A172 (cell line): ENCODE data around the gene PLS1. TPM values are rescaled to one million over a fixed set of nuclear protein-coding genes. Genes with fewer than 3 reads are reported as not detected.

Experiments
- DNase-seq: peaks from one replicate; pipeline ENCODE4 v3.0.0-alpha.2; 2015; ENCODE audit warnings: low spot score
- total RNA-seq: library from RNA; depleted of rRNA; stranded (reverse); fragments of >200 nt; shearing (Covaris generic); gene quantifications from 2 replicates; pipeline ENCODE4 v1.2.3, GENCODE V29; 2014

The PLS1 gene
- total RNA-seq, 1 experiment from 2014 or later: 6.6 TPM

DNA sequence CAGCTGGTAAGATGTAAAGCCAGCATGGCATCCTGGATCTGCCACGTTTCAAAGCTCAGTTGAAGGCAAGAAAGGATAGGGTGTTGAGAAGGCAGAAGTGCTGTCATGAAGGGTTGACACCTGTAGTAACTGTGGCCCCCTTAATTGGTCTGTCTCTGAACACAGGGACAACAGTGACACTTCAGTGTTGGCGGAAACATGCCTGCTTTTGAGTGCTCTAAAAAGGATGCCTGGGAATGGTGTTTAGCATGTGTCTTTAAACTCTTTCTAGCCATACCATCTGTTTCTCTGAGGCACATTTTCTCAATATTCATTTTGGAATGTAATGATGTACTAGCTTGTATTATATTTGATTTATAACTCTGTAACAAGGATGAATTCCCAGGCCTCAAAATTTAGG, 42.1 kb downstream of the PLS1 start:
- DNase-seq: no peak

DNA sequence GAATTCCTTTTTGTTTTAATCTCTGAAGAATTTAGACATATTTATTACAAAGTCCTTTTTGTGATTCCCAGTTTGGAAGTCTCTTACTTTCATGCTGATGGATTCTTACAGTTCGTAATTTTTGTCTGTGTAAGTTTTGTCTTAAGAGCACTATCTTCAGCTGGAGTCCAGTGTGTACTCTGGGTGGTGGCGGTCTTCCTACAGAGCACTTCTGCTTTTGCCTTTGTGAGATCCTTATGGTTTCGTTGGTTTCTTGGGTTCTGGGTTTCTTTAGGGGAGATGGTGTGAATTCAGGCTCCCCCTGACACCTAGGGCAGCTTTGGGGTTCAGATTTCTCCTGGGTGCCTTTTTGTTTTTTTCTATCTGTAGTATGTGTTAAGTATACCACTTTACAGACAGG, 45.3 kb downstream of the PLS1 start:
- no peak for DNase-seq

DNA sequence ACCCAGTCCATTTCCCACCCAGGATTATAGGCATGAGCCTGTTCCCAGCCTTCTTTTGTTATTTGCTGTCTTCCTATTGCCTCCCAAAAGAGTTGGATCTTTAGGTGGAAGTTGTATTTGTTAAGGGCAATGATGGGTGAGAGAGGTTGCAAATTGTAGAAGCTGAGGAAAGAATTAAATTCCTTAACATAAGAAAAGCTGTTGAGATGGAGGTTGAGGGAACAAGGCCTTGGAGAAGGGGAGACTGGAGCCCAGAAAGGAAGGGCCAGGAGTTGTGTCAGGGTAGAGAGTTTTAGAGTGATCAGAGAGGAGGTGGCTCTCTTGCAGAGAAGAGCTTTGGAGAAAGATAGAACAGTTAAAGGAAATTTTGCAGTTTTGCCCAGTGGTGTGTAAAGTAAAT, 46.8 kb downstream of the PLS1 start:
- DNase-seq: no peak

DNA sequence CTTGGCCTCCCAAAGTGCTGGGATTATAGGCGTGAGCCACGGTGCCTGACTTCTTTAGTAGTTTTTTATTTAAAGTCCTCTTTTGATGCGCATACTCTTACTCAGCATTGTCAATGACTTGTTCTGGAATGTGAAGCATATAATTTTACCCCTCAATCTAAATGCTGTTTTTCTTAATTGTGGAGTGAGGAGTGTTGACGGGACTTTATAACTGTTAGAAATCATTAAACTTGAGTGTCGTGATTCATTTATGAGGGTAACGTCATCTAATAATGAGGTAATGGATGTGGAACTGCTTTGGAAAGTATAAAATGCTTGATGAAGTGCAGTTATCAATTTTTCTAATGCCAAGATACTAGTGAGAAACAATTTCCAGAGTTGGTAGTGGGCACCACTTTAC, 48.3 kb downstream of the PLS1 start:
- DNase-seq: no peak

DNA sequence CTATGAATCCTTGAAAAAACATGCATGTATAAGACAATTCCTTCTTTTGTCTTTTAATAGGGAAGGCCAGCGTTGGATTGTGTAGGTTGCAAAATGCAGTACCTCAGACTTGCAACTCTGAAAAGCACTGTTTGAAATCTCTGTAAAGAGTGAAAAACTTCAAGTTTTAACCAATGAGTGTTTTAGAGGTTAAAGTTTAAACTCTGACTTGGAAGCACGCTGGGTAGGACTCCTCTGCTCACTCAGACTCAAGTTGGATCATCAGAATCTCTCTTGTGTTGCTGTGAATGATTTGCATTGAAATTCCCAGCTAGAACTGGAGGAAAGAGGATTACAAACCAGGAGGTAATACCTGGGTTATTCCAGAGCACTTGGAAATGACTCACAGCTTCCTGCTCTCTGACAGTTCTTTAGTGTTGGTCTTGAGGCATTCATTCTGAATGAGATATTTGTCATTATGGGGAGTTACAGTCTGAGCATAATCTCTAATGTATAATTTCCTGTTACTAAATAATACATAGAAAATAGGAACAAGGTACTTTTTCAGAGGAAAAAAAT, 49.1 kb downstream of the PLS1 start:
- DNase-seq: peak; percentile 90

DNA sequence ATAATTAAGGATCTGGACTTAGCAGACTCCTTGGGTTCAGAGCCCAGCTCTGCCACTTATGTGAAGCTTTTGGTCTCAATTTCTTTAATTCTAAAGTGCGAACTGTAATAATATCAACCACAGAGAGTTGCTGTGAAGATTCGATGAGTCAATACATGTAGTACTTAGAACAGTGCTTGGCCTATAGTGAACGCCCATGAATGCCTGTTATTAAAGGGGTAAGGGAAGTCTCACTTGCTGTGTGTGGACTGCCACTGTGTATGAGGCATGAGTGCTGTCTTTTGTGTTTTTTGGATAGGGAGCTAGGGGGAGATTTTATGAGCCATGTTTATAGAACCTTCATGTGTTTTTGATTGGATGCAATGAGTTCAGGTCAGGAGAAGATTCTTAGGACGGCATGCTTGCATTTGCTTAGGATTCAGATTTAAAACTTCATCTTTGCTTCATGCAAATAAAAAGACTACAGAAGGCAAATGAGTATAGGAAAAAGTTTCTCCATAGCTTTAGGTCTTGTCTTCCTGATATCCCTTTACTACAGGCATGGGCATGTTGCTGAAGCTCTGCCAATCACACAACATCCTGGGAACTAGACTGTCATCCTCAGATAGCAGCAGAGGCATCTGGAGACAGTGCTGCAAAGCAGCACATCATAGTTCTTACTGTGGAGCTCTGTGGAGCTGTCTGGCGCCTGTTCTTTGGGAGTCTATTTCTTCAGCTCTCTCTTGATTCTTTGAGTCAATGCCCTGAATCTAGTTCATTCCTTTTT, 50.0 kb downstream of the PLS1 start:
- DNase-seq: no peak

DNA sequence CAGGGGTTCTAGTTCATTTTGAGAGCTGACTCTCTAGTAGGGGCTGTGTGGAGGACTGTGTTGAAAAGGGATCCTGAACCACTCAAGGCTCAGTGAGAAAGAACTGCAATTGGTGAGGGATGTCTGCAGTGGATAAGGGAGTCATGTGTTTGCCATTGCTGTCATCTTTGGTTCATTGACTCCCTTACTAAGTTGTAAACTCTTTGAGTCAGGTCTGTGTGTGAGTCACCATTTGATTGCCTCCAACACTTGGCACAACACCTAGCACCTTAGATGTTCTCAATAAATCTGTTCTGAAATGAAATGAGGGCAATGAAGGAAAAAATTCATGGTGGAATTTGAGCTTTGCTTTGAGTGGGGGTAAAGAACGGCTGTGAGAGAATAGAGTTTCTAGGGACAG, 51.7 kb downstream of the PLS1 start:
- DNase-seq: peak; percentile 56

DNA sequence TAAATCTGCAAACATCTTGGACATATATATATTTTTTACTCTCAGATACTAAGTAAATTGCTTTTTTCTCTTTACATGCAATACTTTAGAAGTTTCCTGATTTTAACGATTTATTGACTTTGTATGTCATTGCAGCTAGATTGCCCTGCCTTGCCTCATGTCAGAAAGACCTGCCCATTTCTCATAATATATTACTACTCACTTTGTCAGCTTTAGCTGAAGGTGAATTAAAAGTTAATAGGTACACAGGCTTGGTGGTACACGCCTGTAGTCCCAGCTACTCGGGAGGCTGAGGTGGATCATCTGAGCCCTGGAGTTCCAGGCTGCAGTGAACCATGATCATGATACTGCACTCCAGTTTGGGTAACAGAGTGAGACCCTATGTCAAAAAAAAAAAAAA, 52.8 kb downstream of the PLS1 start:
- DNase-seq: no peak

DNA sequence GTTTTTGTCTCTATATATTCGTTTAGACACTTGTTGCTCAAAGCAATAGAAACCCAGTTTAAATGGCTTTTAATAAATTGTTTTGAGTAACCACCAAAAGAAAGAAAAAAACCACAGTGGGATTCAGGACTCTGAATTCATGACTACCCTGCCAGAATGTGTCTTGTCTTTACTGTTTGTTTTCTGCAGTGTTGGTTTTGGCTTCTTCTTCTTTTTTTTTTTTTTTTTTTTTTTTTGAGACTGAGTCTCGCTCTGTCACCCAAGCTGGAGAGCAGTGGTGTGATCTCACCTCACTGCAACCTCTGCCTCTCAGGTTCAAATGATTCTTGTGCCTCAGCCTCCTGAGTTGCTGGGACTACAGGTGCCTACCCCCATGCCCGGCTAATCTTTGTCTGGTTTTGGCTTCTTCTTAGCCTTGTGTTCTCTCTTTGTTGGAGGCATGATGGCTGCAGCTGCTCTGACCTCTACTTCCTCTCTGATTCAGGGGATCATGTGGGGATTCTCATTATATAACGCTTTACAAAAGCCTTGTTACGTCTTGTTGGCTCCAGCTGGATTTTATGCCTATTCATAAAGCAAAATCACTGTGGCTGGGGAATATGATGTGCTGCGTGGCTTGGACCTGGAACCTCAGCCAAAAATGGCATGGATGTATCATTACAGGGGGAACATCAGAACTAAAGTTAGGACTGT, 54.0 kb downstream of the PLS1 start:
- DNase-seq: no peak

DNA sequence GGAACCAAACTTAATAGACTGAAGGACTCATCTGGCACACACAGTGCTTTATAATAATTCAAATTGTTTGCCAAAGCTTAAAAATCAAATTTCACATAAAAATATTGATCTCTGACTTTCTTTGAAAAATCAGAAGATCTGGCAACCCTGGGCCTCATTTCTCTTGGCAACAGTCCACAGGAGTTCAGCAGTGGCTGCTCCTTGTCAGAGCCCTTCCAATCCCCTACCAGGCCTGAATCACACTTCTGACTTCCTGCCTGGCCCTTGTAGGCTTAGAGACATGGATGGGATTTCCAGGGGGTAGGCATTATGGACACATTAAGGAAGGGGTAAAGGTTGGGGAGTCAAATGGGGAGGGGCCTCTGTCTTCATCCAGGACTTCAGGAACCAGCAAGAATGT, 55.5 kb downstream of the PLS1 start:
- DNase-seq: no peak

DNA sequence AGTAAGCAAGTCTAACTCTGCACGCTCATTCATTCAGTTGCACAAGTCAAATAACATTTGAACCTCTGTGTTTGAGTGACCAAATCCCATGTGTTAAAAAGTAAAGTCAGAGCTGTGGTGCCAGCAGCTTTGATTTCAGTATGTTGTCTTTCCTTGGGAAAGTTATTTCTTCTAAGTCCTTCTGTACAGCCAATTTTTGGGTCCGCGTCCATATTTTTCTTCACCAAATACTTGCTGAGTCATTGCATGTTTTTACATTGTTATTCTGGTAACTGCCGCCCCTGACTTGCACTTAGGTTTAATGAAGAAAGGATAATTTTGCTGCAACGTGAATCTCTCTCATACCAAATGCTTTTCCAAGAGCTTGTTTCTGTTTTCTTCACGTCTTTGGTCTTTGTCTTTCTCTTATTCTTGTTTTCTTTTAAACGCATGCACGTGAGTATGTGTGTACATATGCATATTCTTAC, 56.7 kb downstream of the PLS1 start:
- no peak for DNase-seq

DNA sequence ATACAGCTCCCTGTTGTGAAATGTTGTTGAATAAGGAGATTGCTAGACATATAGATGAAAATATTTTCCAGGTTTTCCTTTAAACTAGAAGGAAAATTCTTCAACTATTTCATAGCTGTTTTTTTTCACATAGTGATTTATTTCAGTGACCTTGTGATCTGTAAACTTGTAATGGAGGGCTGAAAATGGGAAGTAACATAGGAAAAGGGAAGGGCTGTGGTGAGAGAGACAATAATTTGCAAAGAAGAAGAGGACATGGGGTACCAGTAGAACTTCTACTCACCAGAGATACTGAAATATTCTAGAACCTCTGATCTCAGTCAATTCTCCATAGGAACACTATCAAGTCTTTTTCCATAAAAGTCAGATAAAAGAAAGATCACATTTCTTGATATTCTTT, 60.4 kb downstream of the PLS1 start:
- DNase-seq: no peak

DNA sequence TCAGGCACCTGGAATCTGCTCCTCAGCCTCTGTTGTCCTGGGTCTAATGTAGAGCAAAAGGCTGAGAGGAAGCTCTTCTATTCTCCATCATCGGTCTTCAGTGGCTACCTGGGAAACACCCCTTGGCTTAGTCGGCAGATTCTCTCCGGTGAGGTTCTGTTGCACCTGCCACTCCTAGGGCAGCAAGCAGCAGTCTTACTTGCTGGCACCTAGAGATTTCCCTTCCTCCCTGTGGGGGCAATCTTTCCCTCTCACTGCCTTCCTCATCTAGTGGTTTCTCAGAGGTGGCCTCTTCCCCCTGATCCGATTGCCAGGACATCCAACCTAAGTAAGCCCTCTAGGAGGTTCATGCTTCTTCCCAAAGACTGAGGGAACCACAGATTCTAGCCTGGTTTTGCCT, 60.8 kb downstream of the PLS1 start:
- no peak for DNase-seq

DNA sequence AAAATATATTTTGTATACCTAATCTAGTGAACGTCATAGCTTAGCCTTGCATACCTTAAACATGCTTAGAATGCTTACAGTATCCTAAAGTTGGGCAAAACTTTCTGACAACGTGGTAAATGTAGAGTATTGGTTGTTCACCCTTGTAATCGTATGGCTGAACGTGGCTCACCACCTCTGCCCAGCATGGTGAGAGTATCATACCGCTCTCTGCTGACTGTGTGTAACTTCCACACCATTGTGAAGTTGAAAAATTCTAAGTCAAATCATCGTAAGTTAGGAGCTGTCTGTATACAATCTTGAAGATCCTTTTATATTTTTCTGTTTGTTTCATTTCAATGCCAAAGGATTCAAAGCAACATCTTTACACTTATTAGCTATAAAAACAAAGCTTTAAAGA, 64.2 kb downstream of the PLS1 start:
- DNase-seq: no peak

DNA sequence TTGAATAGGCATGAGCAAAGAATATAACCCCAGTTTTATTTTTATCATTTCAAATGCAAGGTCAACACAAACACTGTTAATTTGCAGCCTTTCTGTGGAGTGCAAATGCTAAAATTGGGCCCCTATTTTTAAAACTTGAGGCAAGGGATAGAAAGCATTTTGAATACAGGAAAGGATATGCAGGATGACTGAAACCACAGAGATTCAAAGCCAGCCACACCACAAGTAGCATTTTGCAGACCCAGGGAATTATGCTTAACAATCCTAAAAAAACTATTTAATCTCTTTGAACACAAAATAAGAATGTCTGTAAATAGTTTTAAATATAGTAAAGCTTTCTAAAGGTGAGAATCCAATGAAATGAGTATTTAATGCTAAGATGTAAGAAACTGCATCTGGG, 64.7 kb downstream of the PLS1 start:
- DNase-seq: no peak

DNA sequence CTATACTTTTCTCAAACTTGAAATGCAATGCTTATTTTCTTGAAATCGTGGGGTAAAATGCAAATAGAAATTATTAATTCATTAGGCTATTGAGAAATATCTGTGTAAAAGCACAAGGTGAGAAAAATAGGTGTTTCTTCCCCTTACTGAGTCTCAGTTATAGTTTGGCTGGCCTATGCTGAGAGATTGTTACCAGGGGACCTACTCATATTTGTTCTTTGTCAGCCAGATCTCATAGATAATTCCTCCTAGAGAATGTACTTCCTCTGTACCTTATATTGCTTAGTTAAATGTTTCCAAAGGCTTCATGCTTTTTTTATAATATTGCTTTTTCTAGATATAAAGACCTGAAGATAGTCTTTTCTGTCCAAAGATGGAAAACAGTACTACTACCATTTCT, 67.7 kb downstream of the PLS1 start:
- no peak for DNase-seq

DNA sequence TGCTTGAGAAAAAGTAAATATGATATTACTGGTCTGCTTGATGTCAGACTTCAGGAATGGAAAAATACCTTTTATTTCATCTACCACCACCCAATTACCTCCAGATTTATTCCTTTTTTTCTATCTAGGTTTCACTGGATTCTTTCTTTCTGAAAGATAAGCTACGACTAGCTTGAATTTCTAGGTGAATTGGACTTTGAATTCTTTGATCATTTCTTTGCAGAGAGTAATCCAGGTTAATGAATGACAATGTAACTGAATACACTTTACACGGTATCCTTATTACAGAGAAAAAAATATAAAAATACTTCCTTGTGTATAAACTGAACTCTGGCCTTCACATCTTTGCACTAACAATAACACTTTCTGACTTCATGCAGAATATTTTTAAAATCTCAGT, 68.1 kb downstream of the PLS1 start:
- DNase-seq: no peak

DNA sequence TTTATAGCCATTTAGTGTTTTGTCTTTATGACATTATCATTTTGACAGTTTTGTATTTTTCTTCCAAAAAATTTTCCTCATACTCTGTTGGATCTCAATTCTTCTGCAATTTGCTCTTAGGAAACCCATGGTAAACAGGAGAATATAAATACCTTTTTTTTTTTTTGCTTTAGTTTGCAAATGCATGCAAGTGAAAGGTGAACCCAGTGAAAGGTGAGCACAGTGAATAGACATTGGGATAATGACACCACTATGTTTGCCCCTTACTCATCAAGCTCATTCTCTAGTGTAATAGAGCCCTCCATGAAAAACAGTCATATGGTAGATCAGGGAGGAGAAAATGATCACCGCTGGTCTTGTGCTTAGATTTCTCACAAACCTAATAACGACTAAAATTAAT, 68.6 kb downstream of the PLS1 start:
- no peak for DNase-seq

DNA sequence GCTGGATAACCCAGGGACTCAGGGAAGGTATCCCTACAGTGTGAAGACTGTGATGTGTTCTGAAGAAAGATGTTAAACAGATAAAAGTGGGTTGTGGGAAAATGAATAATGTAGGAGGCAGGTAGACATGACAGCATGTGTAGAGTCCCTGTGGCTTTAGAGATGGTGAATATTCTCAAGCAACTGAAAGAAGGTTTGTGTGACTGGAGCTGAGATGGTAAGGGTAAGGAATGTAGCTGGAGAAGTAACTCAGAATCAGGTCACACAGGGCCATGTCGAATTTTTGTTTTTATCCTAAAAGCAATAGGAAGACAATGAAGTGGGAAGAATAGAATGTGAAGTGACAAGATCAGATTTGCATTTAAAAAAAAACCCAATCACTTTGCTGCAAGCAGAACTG, 73.9 kb downstream of the PLS1 start:
- DNase-seq: no peak

DNA sequence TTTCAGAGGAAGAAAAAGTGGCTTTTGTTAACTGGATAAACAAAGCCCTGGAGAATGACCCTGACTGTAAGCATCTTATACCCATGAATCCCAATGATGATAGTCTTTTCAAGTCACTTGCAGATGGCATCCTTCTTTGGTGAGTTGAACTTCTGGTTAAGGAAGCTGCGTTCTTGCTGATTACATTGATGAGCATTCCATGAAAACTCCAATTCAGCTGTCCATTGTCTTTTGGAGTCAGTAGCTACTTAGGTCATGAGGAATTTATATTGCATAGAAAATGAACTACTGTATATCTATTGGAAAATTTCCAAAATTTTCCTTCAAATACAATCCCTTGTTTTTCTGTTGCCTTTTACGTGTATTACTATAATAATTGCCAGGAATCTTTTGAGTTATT, 80.0 kb downstream of the PLS1 start:
- no peak for DNase-seq

DNA sequence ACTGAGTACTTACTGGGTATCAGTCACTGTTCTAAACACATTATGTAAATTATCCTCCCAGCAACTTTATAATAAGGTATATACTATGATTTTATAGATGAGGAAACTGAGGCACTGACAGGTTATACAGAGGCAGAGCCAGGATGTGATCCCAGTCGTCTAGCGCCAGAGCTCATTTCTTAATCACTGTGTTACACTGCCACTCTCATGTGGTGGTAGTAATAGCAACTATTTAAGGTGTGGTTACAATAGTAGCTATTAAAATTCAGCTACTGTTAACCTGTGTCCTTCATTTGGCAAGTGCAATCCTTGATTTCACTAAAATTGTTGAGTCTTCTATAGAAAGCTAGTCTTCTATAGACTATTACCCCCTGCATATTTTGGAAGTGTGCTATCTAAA, 84.5 kb downstream of the PLS1 start:
- DNase-seq: no peak

DNA sequence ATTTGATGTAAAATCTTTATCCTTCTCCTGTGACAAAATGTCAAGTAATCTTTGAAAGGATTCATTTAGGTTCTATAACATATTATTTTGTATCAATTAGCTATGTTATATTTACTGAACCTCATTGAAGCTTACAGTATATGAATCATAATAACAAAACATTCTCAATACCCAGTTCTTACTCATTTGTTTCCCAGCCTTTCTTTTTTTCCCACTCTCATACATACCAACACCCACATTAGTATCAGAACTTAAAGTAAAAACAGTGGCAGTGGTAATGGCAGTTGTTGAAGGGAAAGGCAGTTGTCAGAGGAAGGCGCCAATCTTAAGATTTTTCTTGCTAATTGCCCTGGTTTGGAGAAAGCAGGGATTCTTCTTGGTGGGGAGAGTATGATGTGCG, 94.4 kb downstream of the PLS1 start:
- DNase-seq: no peak

DNA sequence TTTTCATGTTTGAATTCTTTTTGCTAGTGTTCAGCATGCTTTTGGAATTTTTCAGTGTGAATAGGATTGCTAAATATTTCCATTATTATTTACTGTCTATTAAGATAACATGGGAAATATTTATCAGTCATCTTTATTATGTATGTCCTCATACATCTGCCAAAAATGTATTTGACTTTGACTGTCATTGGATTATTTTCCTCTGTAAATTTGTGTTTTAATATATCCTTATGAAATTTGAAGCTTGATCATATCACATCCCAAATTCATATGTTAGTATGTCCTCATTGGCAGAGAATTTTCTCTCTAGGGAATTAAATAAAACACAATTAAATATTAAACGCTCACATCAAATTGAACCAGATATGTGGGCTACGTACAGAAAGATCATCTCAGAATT, 95.3 kb downstream of the PLS1 start:
- DNase-seq: no peak
